C4-2B (cell line): ENCODE results near the gene COA8.

ENCODE experiments used
- CTCF ChIP-seq: fragments of 450-650 bp; conservative IDR thresholded peaks from 2 replicates; pipeline ENCODE4 v1.5.1; 2017; ENCODE audit warnings: mild to moderate bottlenecking
- ZFX ChIP-seq: fragments of 450-650 bp; IDR thresholded peaks from 2 replicates; pipeline ENCODE4 v1.6.1; 2017

GRCh38 chr14:103521951-103522563 is 40.7 kb upstream of the COA8 start:
- TF ChIP-seq CTCF (no peak), ZFX (no peak)
